Midbrain (tissue), 1 donor: ENCODE measurements around the gene USP14.
"Not testable (repeated sequence)": the region's sequence is repeated elsewhere in the genome, so short reads cannot be mapped to it uniquely, and the experiment has no call there.

Source experiments
- DNase-seq: peaks from one replicate; lab custom pipeline; 2025; lab: John Stamatoyannopoulos, UW

Gene USP14

GRCh38 chr18:158128-159036 is at the start of gene USP14:
Gene USP14 (plus strand): TSS chr18:158557. CDS start chr18:158699, 142 bp downstream.
- DNase-seq = peak; percentile 94

GRCh38 chr18:108665-109063 is 49.7 kb upstream of the USP14 start:
- DNase-seq = not testable (repeated sequence)

GRCh38 chr18:109130-109921 is 49.0 kb upstream of the USP14 start:
- not testable (repeated sequence) for DNase-seq

- not testable (repeated sequence) for DNase-seq
These were observed 48.5 kb upstream of the USP14 start for GRCh38 chr18:109922-110261.

GRCh38 chr18:110351-111201 is 47.8 kb upstream of the USP14 start:
- DNase-seq = not testable (repeated sequence)

- DNase-seq = no peak
These were observed 46.9 kb upstream of the USP14 start for GRCh38 chr18:111306-112014.

GRCh38 chr18:112015-112733 is 46.2 kb upstream of the USP14 start:
- DNase-seq = not testable (repeated sequence)

- DNase-seq = not testable (repeated sequence)
These were observed 37.7 kb upstream of the USP14 start for GRCh38 chr18:120539-121260.

- no peak for DNase-seq
These were observed 23.3 kb upstream of the USP14 start for GRCh38 chr18:135045-135444.

- DNase-seq = no peak
These were observed 21.9 kb upstream of the USP14 start for GRCh38 chr18:136433-136832.

GRCh38 chr18:137327-137726 is 21.0 kb upstream of the USP14 start:
- DNase-seq = no peak

GRCh38 chr18:140670-141266 is 17.6 kb upstream of the USP14 start:
- no peak for DNase-seq

- DNase-seq = not testable (repeated sequence)
These were observed 15.6 kb upstream of the USP14 start for GRCh38 chr18:142624-143296.

GRCh38 chr18:148841-149240 is 9.5 kb upstream of the USP14 start:
- no peak for DNase-seq

GRCh38 chr18:154151-154550 is 4.2 kb upstream of the USP14 start:
- no peak for DNase-seq

GRCh38 chr18:155688-156087 is 2.7 kb upstream of the USP14 start:
- no peak for DNase-seq

GRCh38 chr18:156514-157230 is 1.7 kb upstream of the USP14 start:
- DNase-seq = no peak

GRCh38 chr18:159037-159652 is 788 bp downstream of the USP14 start:
- no peak for DNase-seq
